Stimulated activated CD8-positive, alpha-beta memory T cell treated with anti-CD3 and anti-CD28 coated beads, Interleukin-4, amount 100 ng/mL, for 48 hours (primary cell): ENCODE data around the gene MEI4.
"Not testable (repeated sequence)": the region's sequence is repeated elsewhere in the genome, so short reads cannot be mapped to it uniquely, and the experiment has no call there.

Source experiments
- DNase-seq: peaks from one replicate; pipeline ENCODE4 v3.0.0-alpha.2; 2020

Gene MEI4

GRCh38 chr6:77683515-77683914 is 30.7 kb downstream of the MEI4 start:
- DNase-seq = no peak

- DNase-seq = no peak
Measured at GRCh38 chr6:77686931-77687330, 34.1 kb downstream of the MEI4 start.

GRCh38 chr6:77688649-77689048 is 35.8 kb downstream of the MEI4 start:
- no peak for DNase-seq

- not testable (repeated sequence) for DNase-seq
Measured at GRCh38 chr6:77700095-77700494, 47.3 kb downstream of the MEI4 start.

GRCh38 chr6:77707603-77708002 is 54.8 kb downstream of the MEI4 start:
- DNase-seq = no peak

- DNase-seq = no peak
Measured at GRCh38 chr6:77715588-77715987, 62.7 kb downstream of the MEI4 start.

GRCh38 chr6:77716311-77716710 is 63.5 kb downstream of the MEI4 start:
- DNase-seq = no peak

GRCh38 chr6:77736010-77736409 is 83.2 kb downstream of the MEI4 start:
- not testable (repeated sequence) for DNase-seq

- DNase-seq = no peak
Measured at GRCh38 chr6:77740380-77740779, 87.5 kb downstream of the MEI4 start.

- DNase-seq = not testable (repeated sequence)
Measured at GRCh38 chr6:77752156-77752555, 99.3 kb downstream of the MEI4 start.

GRCh38 chr6:77762386-77762785 is 109.5 kb downstream of the MEI4 start:
- no peak for DNase-seq

- no peak for DNase-seq
Measured at GRCh38 chr6:77763124-77763523, 110.3 kb downstream of the MEI4 start.

- no peak for DNase-seq
Measured at GRCh38 chr6:77764364-77764763, 111.5 kb downstream of the MEI4 start.

GRCh38 chr6:77773157-77773822 is 120.5 kb downstream of the MEI4 start:
- no peak for DNase-seq

- no peak for DNase-seq
Measured at GRCh38 chr6:77774457-77774856, 121.6 kb downstream of the MEI4 start.

GRCh38 chr6:77776441-77776840 is 123.6 kb downstream of the MEI4 start:
- no peak for DNase-seq

GRCh38 chr6:77778527-77778926 is 125.7 kb downstream of the MEI4 start:
- no peak for DNase-seq

- no peak for DNase-seq
Measured at GRCh38 chr6:77786935-77787629, 134.2 kb downstream of the MEI4 start.

GRCh38 chr6:77796824-77797809 is 144.3 kb downstream of the MEI4 start:
- no peak for DNase-seq

GRCh38 chr6:77812304-77812703 is 159.5 kb downstream of the MEI4 start:
- DNase-seq = no peak

GRCh38 chr6:77813090-77813489 is 160.3 kb downstream of the MEI4 start:
- DNase-seq = no peak

GRCh38 chr6:77814119-77814518 is 161.3 kb downstream of the MEI4 start:
- DNase-seq = no peak

- no peak for DNase-seq
Measured at GRCh38 chr6:77815531-77815930, 162.7 kb downstream of the MEI4 start.
